ENCODE measurements around the gene TIGIT.

DNA sequence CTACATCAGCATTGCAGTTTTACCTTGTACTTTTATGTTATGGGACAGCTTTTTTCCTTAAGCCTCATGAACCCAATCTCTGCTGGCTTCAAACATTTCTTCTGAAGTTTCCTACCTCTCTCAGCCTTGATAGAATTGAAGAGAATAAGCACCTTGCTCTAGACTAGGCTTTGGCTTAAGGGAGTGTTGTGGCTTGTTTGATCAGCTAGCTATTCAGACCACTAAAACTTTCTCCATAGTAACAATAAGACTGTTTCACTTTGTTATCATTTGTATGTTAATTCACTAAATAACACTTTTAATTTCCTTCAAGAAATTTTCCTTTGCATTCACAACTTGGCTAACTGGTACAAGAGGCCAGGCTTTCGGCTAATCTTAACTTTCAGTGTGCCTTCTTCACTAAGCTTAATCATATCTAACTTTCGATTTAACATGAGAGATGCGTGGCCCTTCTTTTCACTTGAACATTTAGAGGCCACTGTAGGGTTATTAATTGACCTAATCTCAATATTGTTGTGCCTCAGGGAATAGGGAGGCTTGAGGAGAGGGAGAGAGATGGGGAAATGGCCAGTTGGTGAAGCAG, 8.1 kb upstream of the TIGIT start:
- TF ChIP-seq, protein P1, sequence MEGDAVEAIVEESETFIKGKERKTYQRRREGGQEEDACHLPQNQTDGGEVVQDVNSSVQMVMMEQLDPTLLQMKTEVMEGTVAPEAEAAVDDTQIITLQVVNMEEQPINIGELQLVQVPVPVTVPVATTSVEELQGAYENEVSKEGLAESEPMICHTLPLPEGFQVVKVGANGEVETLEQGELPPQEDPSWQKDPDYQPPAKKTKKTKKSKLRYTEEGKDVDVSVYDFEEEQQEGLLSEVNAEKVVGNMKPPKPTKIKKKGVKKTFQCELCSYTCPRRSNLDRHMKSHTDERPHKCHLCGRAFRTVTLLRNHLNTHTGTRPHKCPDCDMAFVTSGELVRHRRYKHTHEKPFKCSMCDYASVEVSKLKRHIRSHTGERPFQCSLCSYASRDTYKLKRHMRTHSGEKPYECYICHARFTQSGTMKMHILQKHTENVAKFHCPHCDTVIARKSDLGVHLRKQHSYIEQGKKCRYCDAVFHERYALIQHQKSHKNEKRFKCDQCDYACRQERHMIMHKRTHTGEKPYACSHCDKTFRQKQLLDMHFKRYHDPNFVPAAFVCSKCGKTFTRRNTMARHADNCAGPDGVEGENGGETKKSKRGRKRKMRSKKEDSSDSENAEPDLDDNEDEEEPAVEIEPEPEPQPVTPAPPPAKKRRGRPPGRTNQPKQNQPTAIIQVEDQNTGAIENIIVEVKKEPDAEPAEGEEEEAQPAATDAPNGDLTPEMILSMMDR (IDR thresholded peaks at IDR 0.05) = no peak
- TF ChIP-seq POLR2AphosphoS5 (IDR thresholded peaks at IDR 0.05) (no peak), POLR2A (IDR thresholded peaks at IDR 0.05) (no peak)
